Testis (tissue), 3 donors: Measurements from ENCODE around the gene CAPZA1. TPM values are rescaled to one million over a fixed set of nuclear protein-coding genes. Genes with fewer than 3 reads are reported as not detected.
A peak's percentile ranks its signal among the peaks of the same experiment; 100 is the strongest.

Experiments used
- DNase-seq: peaks from one replicate; pipeline ENCODE4 v3.0.0-alpha.2; 2019
- H3K27ac ChIP-seq, 2 donors: fragments of 200-600 bp; sonication (generic); one replicate each; pipeline ENCODE4 v1.5.1; 2019
- H3K27me3 ChIP-seq: fragments of 200-600 bp; sonication (generic); one replicate; pipeline ENCODE4 v1.5.1; 2019
- H3K36me3 ChIP-seq: fragments of 200-600 bp; sonication (generic); one replicate; pipeline ENCODE4 v1.5.1; 2017; ENCODE audit warnings: low read depth; ENCODE audit errors: missing control alignments
- H3K4me1 ChIP-seq: fragments of 200-600 bp; sonication (generic); one replicate; pipeline ENCODE4 v1.5.1; 2019
- H3K4me3 ChIP-seq, 2 donors: fragments of 200-600 bp; sonication (generic); one replicate each; pipeline ENCODE4 v1.5.1; 2017 to 2019
- H3K9me3 ChIP-seq: fragments of 200-600 bp; sonication (generic); one replicate; pipeline ENCODE4 v1.5.1; 2017
- CTCF ChIP-seq, 3 experiments: fragments of 450-650 bp in 2 of 3; fragments of 200-600 bp in 1 of 3; sonication (generic) in 1 of 3; IDR thresholded peaks; one replicate each; pipeline ENCODE4 v1.5.1; 2016 to 2019; ENCODE audit warnings: antibody characterized with exemption in 3 of 3, mild to moderate bottlenecking in 2 of 3, moderate library complexity in 1 of 3
- POLR2A ChIP-seq: fragments of 450-650 bp; IDR thresholded peaks from one replicate; pipeline ENCODE4 v1.6.1; 2017; ENCODE audit warnings: antibody characterized with exemption, mild to moderate bottlenecking, moderate library complexity
- WGBS, 2 donors: methylation state at CpG; one replicate each; pipeline ENCODE4 v1.1.5; 2018; 5-methylcytosine and 5-hydroxymethylcytosine counted together
- intact Hi-C: fragments of 100-400 bp; cut with DNase I; formaldehyde crosslinking; loops from one replicate; pipeline ENCODE4 v1.15.1; 2023; ENCODE audit warnings: low total_unique reads
- polyA plus RNA-seq: library from polyadenylated mRNA; stranded (reverse); fragments of 350-450 nt; fragmentation: Illumina TruSeq; extraction: RNeasy Lipid Tissue Mini Kit (QIAGEN cat#74804); gene quantifications from one replicate; pipeline ENCODE4 v1.2.3, GENCODE V29; 2014; ENCODE audit warnings: low read depth, low replicate concordance; ENCODE audit not compliant: insufficient read depth
- total RNA-seq, 2 donors: library from RNA; depleted of rRNA; stranded (reverse); fragments of >200 nt; gene quantifications; one replicate each; pipeline ENCODE4 v1.2.3, GENCODE V29; 2016

CAPZA1 gene
- total and polyA plus RNA-seq, 3 donors from 2014 or later: 120 to 148 (median 144) TPM

- Histone ChIP-seq H3K4me1 (peaks cover 25% of the 10 kb centered on the region), H3K36me3 (no peaks in the 10 kb centered on the region), H3K27me3 (no peaks in the 10 kb centered on the region), H3K27ac (no peak overlapping the region), H3K4me3 (no peak overlapping the region), H3K9me3 (no peaks in the 10 kb centered on the region)
- 90 to 95% methylated on average over 9 of the region's 9 CpGs for WGBS, 2 donors
- DNase-seq: no peak
- intact Hi-C loops: no loop called here
- TF ChIP-seq POLR2A (no peak), CTCF (IDR thresholded peaks at IDR 0.05) (no peak)
Observed at GRCh38 chr1:112695276-112695675, 75.6 kb downstream of the CAPZA1 start.

- TF ChIP-seq CTCF (IDR thresholded peaks at IDR 0.05) (no peak), POLR2A (no peak)
- Histone ChIP-seq H3K4me1 (peaks cover 40% of the 10 kb centered on the region), H3K4me3 (no peak overlapping the region), H3K36me3 (no peaks in the 10 kb centered on the region), H3K27me3 (no peaks in the 10 kb centered on the region), H3K27ac (no peak overlapping the region), H3K9me3 (no peaks in the 10 kb centered on the region)
- WGBS, 2 donors: 83 to 89% methylated on average over 7 of the region's 7 CpGs
- intact Hi-C loops: no loop called here
- no peak for DNase-seq
Observed at GRCh38 chr1:112696578-112697314, 77.1 kb downstream of the CAPZA1 start.

- intact Hi-C loops: no loop called here
- Histone ChIP-seq H3K4me3 (no peak overlapping the region), H3K27ac (peak overlapping the region; percentile 93), H3K27me3 (no peaks in the 10 kb centered on the region), H3K9me3 (no peaks in the 10 kb centered on the region), H3K4me1 (peaks cover 48% of the 10 kb centered on the region), H3K36me3 (no peaks in the 10 kb centered on the region)
- TF ChIP-seq POLR2A (no peak), CTCF (IDR thresholded peaks at IDR 0.05) (no peak)
- 78 to 95% methylated on average over 7 to 9 of the region's 9 CpGs for WGBS, 2 donors
- no peak for DNase-seq
Observed at GRCh38 chr1:112697781-112698201, 78.2 kb downstream of the CAPZA1 start.

- peak; percentile 78 for DNase-seq
- H3K36me3 ChIP-seq: no peaks in the 10 kb centered on the region
- no peaks in the 10 kb centered on the region for H3K9me3 ChIP-seq
- H3K4me1 ChIP-seq: peaks cover 56% of the 10 kb centered on the region
- TF ChIP-seq POLR2A: no peak
- TF ChIP-seq CTCF (IDR thresholded peaks at IDR 0.05): no peak
- intact Hi-C loops: no loop called here
- peak overlapping the region; percentile 93 for H3K27ac ChIP-seq
- 55 to 72% methylated on average over 17 of the region's 17 CpGs for WGBS, 2 donors
- H3K4me3 ChIP-seq: no peak overlapping the region
- no peaks in the 10 kb centered on the region for H3K27me3 ChIP-seq
Observed at GRCh38 chr1:112698366-112699310, 79.0 kb downstream of the CAPZA1 start.
